Embryonic facial prominence (tissue), 1 donor: Measurements from ENCODE around the gene OR2A12.
"Not testable (repeated sequence)": the region's sequence is repeated elsewhere in the genome, so short reads cannot be mapped to it uniquely, and the experiment has no call there.

Source experiments
- DNase-seq: peaks from one replicate; pipeline ENCODE4 v3.0.0-alpha.2; 2016; ENCODE audit errors: extremely low spot score

OR2A12 gene, protein sequence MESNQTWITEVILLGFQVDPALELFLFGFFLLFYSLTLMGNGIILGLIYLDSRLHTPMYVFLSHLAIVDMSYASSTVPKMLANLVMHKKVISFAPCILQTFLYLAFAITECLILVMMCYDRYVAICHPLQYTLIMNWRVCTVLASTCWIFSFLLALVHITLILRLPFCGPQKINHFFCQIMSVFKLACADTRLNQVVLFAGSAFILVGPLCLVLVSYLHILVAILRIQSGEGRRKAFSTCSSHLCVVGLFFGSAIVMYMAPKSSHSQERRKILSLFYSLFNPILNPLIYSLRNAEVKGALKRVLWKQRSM

DNA sequence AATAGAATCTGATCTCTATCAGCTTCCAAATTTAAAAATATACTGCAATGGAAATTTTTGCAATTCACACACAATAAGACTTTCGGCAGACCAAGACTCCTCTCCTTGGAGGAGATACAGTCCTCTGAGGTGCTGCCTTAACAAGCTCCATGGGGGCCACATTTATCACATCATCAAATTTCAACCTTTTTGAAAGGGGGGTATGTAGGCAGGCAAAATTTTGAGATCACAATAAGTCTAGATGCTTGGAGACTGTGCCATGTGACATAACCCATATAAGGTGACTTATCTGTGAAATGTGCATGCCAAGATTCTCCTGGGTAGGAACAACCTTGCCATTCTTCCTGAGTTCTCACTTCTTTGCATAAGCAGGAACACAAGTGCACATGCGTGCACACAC is at the start of gene OR2A12:
Gene OR2A12 (plus strand): TSS at position 301 of the 400 bp plus-strand sequence. CDS start 8,830 bp downstream, outside the sequence.
- DNase-seq = no peak

DNA sequence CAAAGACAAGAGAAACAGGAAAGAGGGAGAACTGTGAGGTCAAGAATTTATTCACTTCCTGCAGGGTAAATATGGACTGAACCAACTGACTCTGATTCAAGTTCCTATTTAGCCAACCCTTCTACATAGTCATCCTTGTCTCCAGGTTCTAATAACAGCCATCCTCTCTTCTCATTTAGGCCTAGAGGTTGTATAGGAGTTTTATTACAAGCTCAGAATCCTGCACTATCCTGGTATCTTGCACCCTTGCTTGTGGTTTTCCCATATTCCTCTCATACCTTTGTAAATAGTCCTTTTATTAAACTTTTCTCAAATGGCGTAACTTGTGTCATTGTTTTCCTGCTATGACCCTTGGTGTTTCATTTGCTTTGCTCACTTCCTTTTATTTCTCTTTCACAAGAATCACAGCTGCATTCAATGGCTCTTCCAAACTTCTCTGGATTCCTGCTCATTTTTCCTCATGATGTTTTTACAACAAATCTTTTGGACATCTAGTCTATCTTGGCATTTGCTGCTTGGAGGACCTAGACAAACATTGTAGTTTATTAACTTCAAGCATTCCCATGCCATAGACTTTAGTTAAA is 49.7 kb upstream of the OR2A12 start:
- no peak for DNase-seq

DNA sequence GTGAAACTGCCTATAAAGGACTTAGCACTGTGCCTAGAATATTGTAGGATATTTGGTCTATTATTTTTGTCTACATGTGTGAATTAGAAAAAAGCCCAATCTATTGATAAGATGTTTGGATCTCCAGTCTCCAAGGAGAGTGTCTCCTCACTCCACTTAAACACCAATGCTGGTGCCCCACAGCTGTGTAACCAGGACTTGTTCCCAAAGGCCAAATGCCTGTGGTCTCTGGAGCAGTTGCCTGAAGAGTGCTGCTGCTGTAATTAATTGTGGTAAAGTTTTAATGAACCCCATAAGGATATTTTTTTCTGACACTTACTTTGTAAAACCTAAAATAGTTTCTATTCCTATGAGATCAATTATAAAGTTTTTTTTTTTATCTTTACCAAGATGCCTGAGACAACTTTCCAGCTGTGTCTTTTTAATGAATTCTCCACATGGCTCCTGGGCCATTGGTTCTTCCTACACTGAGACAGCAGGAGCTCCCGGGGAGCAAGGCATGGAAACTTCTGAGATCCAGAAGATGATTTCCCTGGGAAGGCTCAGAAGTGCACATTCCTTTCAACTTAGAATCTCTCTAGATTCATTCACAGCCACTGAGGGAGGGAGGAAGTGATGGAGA is 48.6 kb upstream of the OR2A12 start:
- no peak for DNase-seq

DNA sequence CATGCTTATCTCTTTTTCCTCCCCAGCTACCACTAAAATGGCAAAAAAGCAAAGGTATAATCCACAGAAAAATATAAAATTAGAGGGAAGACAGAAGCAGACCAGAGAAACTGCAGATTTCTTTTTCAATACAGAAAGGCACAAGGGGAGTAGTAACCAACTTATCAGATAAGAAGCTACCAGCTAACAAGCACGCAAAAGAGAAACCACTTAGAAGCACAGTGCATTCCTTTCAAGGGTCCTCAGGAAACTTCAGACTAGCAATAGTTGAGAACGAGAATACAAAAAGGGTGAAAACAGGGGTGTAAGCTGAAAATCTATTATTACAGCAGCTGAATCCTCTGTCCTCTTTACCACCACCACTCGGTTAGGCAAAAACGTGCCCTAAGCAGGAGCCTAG is 47.2 kb upstream of the OR2A12 start:
- no peak for DNase-seq

DNA sequence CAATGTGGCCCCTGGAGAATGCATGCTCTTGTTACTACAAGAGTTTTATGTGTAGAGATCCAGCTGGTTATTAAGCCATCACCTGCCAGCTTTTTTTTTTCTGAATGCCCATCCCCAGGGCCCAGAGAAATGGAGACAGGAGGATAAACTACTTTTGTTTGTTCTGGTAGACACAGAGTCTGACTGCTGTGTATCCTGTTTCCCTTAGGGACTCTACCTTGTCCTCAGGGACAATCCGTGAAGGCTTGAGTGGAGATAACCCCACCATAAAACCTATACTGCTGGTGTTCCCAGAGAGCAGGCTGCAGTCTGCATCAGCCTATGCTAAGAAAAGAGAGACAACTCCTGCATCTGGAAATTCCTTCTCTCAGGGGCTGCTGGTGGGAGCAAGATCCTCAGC is 37.4 kb upstream of the OR2A12 start, which contains the start of gene OR2A5:
Gene OR2A5 (plus strand): TSS at position 301 of the 400 bp plus-strand sequence. CDS start 1,454 bp downstream, outside the sequence.
- no peak for DNase-seq

DNA sequence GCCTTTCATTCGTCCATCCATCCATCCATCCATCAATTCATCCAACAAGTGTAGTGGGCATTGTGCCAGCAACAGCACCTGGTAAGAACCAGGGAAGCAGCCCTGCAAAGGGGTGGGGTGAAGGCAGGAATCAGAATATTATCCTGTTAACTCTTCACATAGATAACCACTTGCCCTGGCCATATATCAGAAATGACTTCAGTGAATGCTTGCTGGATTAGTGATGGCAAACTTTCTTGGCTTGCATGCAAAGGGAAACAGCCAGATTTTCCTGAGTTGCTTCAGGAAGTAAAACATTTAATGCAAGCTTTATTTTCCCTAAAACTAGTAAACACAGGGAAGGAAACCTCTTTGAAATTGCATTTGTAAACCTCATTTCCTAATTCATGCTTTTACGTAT is 36.6 kb upstream of the OR2A12 start:
- no peak for DNase-seq

DNA sequence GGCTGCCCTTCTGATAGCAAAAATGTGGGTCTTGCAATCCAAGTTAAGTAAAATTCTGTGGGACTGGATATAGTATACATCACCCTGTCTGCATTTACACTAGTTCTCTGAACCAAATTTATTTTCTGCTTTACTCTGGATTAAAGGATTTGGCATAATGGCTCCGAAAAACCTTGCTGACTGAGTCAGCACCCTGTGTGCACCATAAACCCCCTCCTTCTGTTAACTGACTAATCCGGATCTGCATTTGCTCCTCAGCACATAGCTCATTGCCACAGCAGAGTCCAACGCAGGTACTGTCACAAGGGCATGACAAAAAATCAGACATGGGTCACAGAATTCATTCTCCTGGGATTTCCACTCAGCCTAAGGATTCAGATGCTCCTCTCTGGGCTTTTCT is 36.0 kb upstream of the OR2A12 start:
- no peak for DNase-seq

DNA sequence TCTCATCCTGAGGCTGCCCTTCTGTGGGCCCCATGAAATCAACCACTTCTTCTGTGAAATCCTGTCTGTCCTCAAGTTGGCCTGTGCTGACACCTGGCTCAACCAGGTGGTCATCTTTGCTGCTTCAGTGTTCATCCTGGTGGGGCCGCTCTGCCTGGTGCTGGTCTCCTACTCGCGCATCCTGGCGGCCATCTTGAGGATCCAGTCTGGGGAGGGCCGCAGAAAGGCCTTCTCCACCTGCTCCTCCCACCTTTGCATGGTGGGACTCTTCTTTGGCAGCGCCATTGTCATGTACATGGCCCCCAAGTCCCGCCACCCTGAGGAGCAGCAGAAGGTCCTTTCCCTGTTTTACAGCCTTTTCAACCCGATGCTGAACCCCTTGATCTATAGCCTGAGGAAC is 35.2 kb upstream of the OR2A12 start:
- DNase-seq = not testable (repeated sequence)

DNA sequence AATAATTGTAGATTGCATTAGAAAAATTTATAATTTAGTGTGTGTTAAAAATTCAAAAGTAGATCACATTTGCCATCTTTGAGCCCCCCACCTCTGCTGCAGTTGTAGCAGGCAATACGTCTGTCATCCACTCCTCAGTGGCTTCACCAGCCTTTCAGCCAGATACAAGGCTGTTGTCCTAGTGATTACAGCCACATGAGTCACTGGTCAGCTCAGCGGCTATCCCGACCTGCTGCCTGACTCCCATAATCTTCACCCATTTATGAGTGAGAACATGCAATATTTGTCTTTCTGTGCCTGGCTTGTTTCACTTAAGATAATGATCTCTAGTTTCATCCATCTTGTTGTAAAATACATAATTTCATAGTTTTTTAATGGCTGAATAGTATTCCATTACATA is 28.1 kb upstream of the OR2A12 start:
- no peak for DNase-seq

DNA sequence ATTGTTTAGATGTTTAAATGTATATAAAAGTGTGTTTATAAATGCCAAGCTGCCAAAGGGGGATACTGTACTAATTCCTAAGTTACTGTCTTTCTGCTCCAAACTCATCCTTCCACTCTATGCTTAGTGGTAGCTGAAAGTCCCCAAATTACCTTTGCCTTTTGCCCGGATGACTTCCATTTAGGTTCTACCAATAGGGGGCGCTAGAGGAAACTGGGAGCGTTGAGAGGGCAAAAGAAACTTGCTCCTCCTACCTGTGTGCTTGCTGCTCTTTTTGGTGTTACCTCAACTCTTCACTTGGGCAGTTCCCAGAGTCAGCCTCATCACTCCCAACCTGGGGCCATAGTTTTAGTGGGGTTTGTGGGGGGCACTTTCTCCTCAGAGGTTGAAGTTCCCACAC is 22.4 kb upstream of the OR2A12 start:
- DNase-seq = no peak

DNA sequence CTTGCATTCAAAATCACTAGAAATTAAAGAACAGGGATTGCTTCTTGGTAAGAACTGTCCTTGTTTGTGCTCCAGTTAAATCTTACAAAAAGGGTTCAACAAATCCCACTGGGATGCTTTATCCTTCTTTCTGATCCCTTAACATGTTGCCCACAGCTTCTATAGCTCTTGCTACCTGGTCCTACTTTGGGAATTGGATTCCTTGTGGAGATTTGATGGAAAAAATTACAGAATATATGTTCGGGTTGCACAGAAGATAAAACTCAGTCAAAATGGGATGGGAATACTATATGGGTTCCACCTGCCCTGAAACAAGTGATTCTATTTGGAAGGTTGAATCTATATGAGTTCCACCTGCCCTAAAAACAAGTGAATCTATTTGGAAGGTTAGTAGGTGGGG is 16.6 kb upstream of the OR2A12 start, which contains the start of gene OR2A25:
Gene OR2A25 (plus strand): TSS at position 301 of the 400 bp plus-strand sequence. CDS start 4,409 bp downstream, outside the sequence.
- DNase-seq = no peak

DNA sequence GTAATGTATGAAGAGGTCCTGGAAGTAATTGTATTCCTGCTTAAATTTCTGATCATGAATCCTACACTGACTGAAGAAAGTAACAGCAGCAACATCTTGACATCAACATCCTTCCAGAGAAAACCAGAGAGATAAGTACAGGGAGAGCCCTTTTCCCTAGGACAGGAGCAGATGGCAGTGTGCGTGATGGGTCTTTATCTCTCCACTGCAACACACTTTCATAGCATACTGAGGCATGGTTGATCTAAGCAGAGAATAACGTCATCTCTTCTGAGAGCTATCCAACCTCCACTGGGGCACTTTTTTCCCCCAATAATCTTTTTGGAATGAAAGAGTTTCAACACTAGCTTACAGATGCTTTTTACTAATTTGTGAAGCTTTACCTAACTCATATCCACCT is 16.1 kb upstream of the OR2A12 start:
- DNase-seq = no peak

DNA sequence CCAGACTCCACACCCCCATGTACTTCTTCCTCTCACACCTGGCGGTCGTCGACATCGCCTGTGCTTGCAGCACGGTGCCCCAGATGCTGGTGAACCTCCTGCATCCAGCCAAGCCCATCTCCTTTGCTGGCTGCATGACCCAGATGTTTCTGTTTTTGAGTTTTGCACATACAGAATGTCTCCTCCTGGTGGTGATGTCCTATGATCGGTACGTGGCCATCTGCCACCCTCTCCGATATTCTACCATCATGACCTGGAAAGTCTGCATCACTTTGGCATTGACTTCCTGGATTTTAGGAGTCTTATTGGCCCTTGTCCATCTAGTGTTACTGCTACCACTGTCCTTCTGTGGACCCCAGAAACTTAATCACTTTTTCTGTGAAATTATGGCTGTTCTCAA is 11.7 kb upstream of the OR2A12 start:
- DNase-seq = no peak

DNA sequence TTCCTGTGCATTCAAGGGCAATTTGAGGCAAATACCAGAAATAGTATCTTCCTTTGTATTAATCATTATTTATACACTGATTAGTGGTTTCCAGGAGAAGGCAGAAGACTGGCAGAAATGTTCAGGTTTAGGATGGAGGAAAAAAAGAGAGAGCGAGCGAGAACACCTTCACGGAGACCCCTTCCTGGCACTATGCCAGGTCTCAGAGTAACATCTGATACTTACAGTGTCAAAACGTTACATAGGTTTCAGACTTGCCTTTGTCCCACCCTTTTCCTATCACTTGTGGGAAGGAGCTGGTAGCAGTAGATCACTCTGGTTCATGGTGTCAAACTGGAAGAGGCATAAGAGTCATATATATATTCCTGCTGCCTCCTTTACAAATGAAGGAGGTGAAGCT is 652 bp downstream of the OR2A12 start:
- no peak for DNase-seq

DNA sequence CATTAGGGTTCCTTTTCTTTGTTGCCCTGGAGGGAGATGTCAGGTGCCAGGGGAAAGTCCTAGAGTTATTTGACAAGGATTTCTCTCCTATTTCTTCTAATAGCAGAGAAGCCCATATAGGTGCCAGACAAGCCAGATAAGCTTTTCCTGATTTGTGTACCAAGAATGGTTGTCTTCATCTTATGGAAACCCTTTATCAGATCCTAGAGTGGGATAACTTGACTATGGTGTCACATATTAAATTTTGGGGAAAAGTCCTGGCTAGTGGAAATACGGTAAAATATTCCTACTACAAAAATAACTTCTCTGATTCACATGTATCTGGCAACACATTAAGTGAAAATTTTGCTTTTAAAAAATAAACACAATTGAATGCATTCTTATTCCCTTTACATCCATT is 1.2 kb downstream of the OR2A12 start:
- no peak for DNase-seq

DNA sequence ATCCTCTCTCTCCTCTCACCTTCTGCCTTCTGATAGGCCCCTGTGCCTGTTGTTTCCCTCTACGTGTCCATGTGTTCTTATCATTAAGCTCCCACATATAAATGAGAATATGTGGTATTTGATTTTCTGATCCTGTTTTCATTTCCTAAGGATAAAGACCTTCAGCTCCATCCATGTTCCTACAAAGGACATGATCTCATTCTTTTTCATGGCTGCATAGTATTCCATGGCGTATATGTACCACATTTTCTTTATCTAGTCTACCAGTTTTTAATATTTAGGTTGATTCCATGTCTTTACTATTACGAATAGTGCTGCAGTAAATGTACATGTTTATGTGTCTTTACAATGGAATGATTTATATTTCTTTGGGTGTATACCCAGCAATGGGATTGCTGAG is 4.6 kb downstream of the OR2A12 start:
- DNase-seq = no peak

DNA sequence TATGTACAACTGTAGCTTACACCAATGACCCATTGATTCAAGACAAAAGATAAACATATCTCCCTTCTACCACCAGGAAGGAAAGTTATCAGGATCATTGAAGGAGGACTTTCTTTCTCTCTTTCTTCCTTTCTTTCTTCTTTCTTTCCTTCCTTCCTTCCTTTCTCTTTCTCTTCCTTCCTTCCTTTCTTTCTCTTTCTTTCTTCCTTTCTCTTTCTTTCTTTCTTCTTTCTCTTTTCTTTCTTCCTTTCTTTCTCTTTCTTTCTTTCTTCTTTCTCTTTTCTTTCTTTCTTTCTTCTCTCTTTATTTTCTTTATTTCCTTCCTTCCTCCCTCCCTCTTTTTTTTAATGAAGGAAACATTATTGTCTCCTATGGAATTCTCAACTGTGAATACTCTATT is 12.7 kb downstream of the OR2A12 start:
- DNase-seq = no peak

DNA sequence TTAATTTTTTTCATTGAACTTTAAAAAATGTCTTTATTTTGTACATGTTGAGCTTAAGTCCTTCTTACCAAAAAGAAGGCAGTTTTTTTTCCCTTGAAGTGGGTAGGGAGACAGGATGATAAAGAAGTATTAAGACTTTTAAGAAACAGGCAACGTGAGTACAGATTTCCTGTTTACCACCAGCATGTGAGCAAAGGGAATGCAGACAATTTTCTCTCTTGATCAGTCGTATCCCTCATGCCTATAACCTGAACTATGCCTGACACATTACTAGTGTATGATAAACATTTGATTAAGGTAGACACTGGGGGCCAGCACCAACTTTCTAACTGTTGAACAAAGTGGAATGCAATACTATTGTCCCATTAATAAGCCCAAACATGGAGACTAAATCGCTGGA is 14.5 kb downstream of the OR2A12 start:
- DNase-seq = no peak

DNA sequence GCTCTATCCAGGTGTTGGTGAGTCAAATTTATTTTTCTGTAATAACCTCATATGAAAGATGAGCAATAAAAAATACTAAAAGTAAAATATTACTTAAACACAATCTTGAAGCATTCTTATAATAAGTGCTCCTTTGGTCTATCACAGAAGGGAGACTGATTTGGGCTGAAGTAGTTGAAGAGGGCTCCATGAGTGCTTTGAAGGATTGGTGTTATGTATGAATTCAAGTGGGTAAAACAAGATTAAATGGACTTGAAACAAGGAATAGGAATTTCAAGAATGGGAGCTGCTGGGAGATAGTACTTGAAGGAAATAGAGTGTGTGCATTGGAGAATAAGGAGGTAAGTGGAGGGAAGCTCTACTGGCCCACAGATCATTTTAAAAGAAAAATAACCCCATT is 16.0 kb downstream of the OR2A12 start:
- DNase-seq = no peak

DNA sequence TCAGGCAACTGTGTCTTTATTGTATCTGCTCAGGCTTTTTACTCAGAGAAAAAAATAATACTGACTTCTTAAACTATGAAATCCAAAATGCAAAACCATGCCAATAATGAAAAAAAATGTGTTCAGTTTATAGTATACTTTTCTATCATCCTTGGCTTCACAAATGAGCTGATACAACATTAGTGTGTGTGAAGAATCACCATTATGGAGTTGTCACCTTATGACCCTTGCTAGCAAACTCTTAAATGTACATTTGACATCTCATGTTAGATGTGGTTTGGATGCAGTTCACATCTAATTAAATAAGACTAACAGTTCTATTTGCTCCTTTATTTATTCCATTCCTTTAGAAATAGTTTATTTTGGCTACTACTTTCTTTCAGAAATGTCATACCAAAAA is 19.1 kb downstream of the OR2A12 start:
- DNase-seq = no peak

DNA sequence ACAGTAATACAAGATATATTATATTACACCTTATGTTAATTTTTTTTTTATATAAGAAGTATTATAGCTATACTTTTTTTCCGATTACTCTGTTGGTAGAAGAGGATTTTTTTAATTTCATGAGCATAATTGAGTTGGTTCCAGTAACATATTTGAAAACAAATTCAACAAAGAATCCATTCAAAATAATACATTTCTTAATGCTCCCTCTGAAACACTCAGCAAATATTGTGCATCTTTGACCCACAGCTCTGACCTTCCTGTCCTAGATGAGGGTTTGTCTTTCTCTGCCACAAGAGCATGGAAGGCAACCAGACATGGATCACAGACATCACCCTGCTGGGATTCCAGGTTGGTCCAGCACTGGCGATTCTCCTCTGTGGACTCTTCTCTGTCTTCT is 23.2 kb downstream of the OR2A12 start, which contains the start of gene OR2A2:
Gene OR2A2 (plus strand): TSS at position 301 of the 400 bp plus-strand sequence. CDS start 0 bp downstream, at position 301.
- no peak for DNase-seq

DNA sequence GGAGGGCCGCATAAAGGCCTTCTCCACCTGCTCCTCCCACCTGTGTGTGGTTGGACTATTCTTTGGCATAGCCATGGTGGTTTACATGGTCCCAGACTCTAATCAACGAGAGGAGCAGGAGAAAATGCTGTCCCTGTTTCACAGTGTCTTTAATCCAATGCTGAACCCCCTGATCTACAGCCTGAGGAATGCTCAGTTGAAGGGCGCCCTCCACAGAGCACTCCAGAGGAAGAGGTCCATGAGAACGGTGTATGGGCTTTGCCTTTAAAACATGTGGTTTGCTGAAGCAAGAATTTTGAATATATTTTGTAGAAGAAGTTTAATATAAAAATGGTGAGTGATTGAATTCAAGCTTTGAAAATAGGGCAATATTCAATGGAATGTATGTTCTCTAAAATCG is 24.2 kb downstream of the OR2A12 start:
- DNase-seq = no peak

DNA sequence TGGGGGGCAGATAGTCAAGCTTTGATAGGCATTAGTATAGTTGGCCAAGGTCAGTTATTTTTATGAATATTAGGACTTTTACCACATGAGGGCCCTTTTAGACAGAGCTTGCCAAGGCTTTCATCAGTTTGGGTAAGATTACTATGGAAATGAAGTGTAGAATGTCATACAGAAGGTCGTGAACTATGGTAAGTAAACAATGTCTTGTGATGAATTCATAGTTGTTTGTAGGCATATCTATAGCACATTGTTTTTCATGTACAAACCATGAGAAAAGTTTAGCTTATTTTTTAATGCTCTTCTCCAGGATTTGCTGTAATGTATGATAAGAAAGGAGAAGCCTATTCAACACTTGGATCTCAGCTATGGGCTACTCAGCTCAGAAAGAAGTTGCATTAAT is 27.6 kb downstream of the OR2A12 start:
- no peak for DNase-seq
